GM12878 (cell line): ENCODE measurements around the gene FAM53B. TPM values are rescaled to one million over a fixed set of nuclear protein-coding genes. Genes with fewer than 3 reads are reported as not detected.

Experiments
- ATAC-seq: fragments of 200-7000 bp; cut with Tn5 transposase; 3 replicates; pipeline ENCODE4 v1.9.1; 2020; ENCODE audit warnings: mild to moderate bottlenecking, moderate library complexity
- BruUV-seq: library from RNA; stranded (reverse); fragments of 400-500 nt; replicated peaks from 2 replicates; lab custom pipeline; 2021; lab: Mats Ljungman, UMichigan
- CTCF ChIA-PET: fragments of 300-600 bp; sonication (Branson Sonifier 250); formaldehyde crosslinking; extraction: SDS; loops from one replicate; lab custom pipeline; 2021; ENCODE audit warnings: inconsistent platforms; lab: Yijun Ruan, JAX
- POLR2A ChIA-PET: fragments of 350-600 bp; formaldehyde crosslinking; extraction: SDS; loops from one replicate; lab custom pipeline; 2021; ENCODE audit warnings: inconsistent platforms; lab: Charles Lee
- RAD21 ChIA-PET: fragments of 300-600 bp; sonication (Branson Sonifier 250); formaldehyde crosslinking; loops from one replicate; lab custom pipeline; 2023; ENCODE audit warnings: antibody characterized with exemption; ENCODE audit not compliant: unreplicated experiment; lab: Charles Lee
- SMC1A ChIA-PET: fragments of 300-600 bp; sonication (Branson Sonifier 250); formaldehyde crosslinking; loops from one replicate; lab custom pipeline; 2023; ENCODE audit not compliant: unreplicated experiment, uncharacterized antibody; lab: Charles Lee
- DNase-seq: peaks from one replicate; pipeline ENCODE4 v3.0.0-alpha.2; 2011; ENCODE audit warnings: low read depth, low spot score
- FAIRE-seq: peaks from 3 replicates; lab custom pipeline; 2011; peaks lifted over from hg19 to GRCh38; lab: Jason Lieb, UNC
- H2AFZ ChIP-seq: 2 replicates; pipeline ENCODE4 v1.6.0; 2011; ENCODE audit warnings: low read depth, low read length, control low read depth; ENCODE audit not compliant: control insufficient read depth
- H3K27ac ChIP-seq: 2 replicates; pipeline ENCODE4 v1.5.1; 2011; ENCODE audit warnings: control low read depth; ENCODE audit not compliant: control insufficient read depth, insufficient read depth
- H3K27me3 ChIP-seq, 2 experiments: replicated peaks in 1 of 2; 2 replicates each; pipeline versions ENCODE4 v1.6.0 to v1.6.1; 2011; ENCODE audit warnings: low read length in 1 of 2; ENCODE audit not compliant: control insufficient read depth in 2 of 2, insufficient read depth in 2 of 2
- H3K36me3 ChIP-seq, 2 experiments: 2 replicates each; pipeline ENCODE4 v1.5.1; 2011; ENCODE audit warnings: low read length in 1 of 2; ENCODE audit not compliant: control insufficient read depth in 2 of 2, insufficient read depth in 2 of 2
- H3K4me1 ChIP-seq: 2 replicates; pipeline ENCODE4 v1.6.1; 2011; ENCODE audit warnings: mild to moderate bottlenecking, low read length, moderate library complexity, mixed read lengths; ENCODE audit not compliant: control insufficient read depth, insufficient read depth
- H3K4me2 ChIP-seq: 2 replicates; pipeline ENCODE4 v1.6.0; 2011; ENCODE audit warnings: control low read depth; ENCODE audit not compliant: control insufficient read depth, insufficient read depth
- H3K4me3 ChIP-seq: fragments of 200-600 bp; sonication (generic); 2 replicates; pipeline ENCODE4 v1.5.1; 2016
- H3K79me2 ChIP-seq: 2 replicates; pipeline ENCODE4 v1.6.0; 2011; ENCODE audit warnings: low read length; ENCODE audit not compliant: control insufficient read depth, insufficient read depth
- H3K9ac ChIP-seq: 2 replicates; pipeline ENCODE4 v1.8.0; 2011; ENCODE audit warnings: low read length, control low read depth, mixed read lengths; ENCODE audit not compliant: control insufficient read depth, insufficient read depth
- H3K9me3 ChIP-seq: replicated peaks from 3 replicates; pipeline ENCODE4 v1.5.1; 2011; ENCODE audit warnings: mild to moderate bottlenecking, low read length; ENCODE audit not compliant: control insufficient read depth, insufficient read depth
- H4K20me1 ChIP-seq: 2 replicates; pipeline ENCODE4 v1.6.0; 2011; ENCODE audit not compliant: control insufficient read depth, insufficient read depth
- CBFB ChIP-seq: IDR thresholded peaks from 2 replicates; pipeline ENCODE4 v1.6.1; 2016; ENCODE audit warnings: antibody characterized with exemption, low read depth
- HDAC6 ChIP-seq: fragments of 200-600 bp; sonication (generic); IDR thresholded peaks from one replicate; pipeline ENCODE4 v1.8.0; 2017; ENCODE audit warnings: antibody characterized with exemption; ENCODE audit not compliant: unreplicated experiment
- ZNF622 ChIP-seq: fragments of 450-650 bp; IDR thresholded peaks from 2 replicates; pipeline ENCODE4 v1.6.1; 2017; ENCODE audit warnings: mild to moderate bottlenecking, inconsistent platforms
- WGBS: methylation state at CpG from one replicate; pipeline ENCODE4 v1.1.6; 2016; ENCODE audit warnings: low lambda C conversion rate; ENCODE audit not compliant: insufficient replicate concordance, insufficient coverage; ENCODE audit errors: missing lambda C conversion rate; 5-methylcytosine and 5-hydroxymethylcytosine counted together
- in situ Hi-C: fragments of 300-500 bp; cut with MboI; formaldehyde crosslinking; loops from 9 replicates; pipeline ENCODE4 v1.14.3; 2018; ENCODE audit warnings: mixed read lengths
- intact Hi-C: fragments of 100-400 bp; cut with micrococcal nuclease; formaldehyde crosslinking; loops from one replicate; pipeline ENCODE4 v1.14.2; 2022; ENCODE audit not compliant: unreplicated experiment
- polyA plus RNA-seq, 11 experiments: library from polyadenylated mRNA; depleted of rRNA in 4 of 11; unstranded in 6 of 11; stranded (reverse) in 5 of 11; fragments of >200 nt; fragmentation: Nextera tagmentation in 4 of 11; fragmentation: Illumina TruSeq in 1 of 11; extraction: Ambion mirVana in 4 of 11; extraction: Trizol in 1 of 11; gene quantifications; 1 replicate in 1 of 11; 2 replicates in 10 of 11; pipeline versions ENCODE4 v1.2.1 to v1.2.3, GENCODE V29; 2011 to 2016; ENCODE audit warnings: inconsistent platforms in 2 of 11, missing spikeins in 2 of 11, low read depth in 1 of 11
- total RNA-seq, 4 experiments: library from RNA; depleted of rRNA in 3 of 4; stranded (reverse); fragments of >200 nt in 3 of 4; fragmentation: Illumina TruSeq in 1 of 4; extraction: Trizol in 1 of 4; gene quantifications; 2 replicates each; pipeline versions ENCODE4 v1.2.1 to v1.2.3, GENCODE V29; 2013 to 2021
- TF ChIP-seq, protein P1 (sequence below): fragments of 450-650 bp; IDR thresholded peaks from 2 replicates; pipeline ENCODE4 v1.6.1; 2017; ENCODE audit warnings: mild to moderate bottlenecking
- TF ChIP-seq, protein P2 (sequence below): IDR thresholded peaks from 2 replicates; pipeline ENCODE4 v1.6.1; 2012; ENCODE audit warnings: low read depth, low read length, improper control_type of control experiment

Gene FAM53B
- total and polyA plus RNA-seq, 10 of the 15 experiments (the other 5 are each of a cell fraction or from before 2014, with no cell fraction given), result 0.05 to 26.3 (median 8.1) TPM

DNA sequence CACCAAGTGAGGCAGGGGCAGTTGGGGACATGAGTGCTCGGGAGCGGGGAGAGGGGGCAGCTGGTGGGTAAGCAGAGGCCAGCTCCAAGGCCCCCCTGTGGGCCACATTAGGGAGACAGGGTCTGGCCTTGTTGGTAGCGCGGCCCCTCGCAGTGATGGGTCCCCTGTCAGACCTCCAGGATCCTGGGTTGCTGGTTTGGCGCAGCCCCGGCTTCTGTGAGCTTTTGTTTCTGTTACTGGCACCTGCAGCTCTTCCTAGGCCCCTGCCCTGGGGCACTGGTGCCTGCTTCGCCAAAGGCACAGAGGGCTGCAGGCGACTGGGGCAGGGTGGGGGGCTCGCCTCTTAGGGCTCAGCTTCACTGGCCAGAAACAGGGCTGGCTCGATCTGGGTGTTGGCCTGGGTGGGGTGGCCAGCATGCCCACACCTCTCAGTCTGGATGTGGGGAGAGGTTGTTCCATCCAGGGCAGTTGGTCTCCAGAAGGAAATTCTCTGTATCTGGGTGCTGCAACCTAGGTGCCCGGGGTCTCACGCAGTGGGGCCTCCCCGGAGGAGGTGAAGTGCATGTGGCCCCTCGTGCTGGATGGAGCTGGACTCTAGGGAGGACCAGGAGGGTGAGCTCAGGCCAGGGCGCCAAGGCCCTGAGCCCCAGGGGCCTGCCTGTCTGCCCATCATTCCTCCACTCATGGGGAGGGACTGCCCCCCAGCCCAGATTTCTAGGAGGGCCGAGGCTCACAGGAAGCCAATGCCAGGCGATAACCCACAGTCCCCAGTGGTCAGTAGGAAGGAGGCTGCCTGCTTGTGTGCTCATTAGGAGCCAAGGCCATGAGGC, 143.9 kb downstream of the FAM53B start:
- Histone ChIP-seq H4K20me1 (no peaks in the 10 kb centered on the region), H3K36me3 (no peaks in the 10 kb centered on the region), H3K27me3 (no peaks in the 10 kb centered on the region), H3K9ac (no peak overlapping the region), H3K4me2 (no peak overlapping the region), H2AFZ (no peak overlapping the region), H3K27ac (no peak overlapping the region), H3K9me3 (no peaks in the 10 kb centered on the region), H3K4me1 (peaks cover 7% of the 10 kb centered on the region), H3K4me3 (no peak overlapping the region), H3K79me2 (no peaks in the 10 kb centered on the region)
- WGBS, result 58% methylated on average over 18 of the region's 18 CpGs
- DNase-seq (no peak), ATAC-seq (no peak), FAIRE-seq (no peak)
- intact Hi-C loops, result no loop called here
- CTCF ChIA-PET, result no interaction called here
- no TSS peak for BruUV-seq
- TF ChIP-seq, protein P1, sequence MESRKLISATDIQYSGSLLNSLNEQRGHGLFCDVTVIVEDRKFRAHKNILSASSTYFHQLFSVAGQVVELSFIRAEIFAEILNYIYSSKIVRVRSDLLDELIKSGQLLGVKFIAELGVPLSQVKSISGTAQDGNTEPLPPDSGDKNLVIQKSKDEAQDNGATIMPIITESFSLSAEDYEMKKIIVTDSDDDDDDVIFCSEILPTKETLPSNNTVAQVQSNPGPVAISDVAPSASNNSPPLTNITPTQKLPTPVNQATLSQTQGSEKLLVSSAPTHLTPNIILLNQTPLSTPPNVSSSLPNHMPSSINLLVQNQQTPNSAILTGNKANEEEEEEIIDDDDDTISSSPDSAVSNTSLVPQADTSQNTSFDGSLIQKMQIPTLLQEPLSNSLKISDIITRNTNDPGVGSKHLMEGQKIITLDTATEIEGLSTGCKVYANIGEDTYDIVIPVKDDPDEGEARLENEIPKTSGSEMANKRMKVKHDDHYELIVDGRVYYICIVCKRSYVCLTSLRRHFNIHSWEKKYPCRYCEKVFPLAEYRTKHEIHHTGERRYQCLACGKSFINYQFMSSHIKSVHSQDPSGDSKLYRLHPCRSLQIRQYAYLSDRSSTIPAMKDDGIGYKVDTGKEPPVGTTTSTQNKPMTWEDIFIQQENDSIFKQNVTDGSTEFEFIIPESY, result no peak
- TF ChIP-seq, protein P2, sequence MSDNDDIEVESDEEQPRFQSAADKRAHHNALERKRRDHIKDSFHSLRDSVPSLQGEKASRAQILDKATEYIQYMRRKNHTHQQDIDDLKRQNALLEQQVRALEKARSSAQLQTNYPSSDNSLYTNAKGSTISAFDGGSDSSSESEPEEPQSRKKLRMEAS, result no peak
- SMC1A ChIA-PET, result no interaction called here
- in situ Hi-C loops, result no loop called here
- POLR2A ChIA-PET, result no interaction called here
- RAD21 ChIA-PET, result no interaction called here

GRCh38 chr10:124599588-124600050, 144.6 kb downstream of the FAM53B start:
- no peak for DNase-seq
- no peaks in the 10 kb centered on the region for H3K27me3 ChIP-seq
- POLR2A ChIA-PET, result no interaction called here
- no peak for FAIRE-seq
- H3K4me2 ChIP-seq, result no peak overlapping the region
- H3K27ac ChIP-seq, result no peak overlapping the region
- CTCF ChIA-PET, result no interaction called here
- H3K36me3 ChIP-seq, result no peaks in the 10 kb centered on the region
- ATAC-seq, result no peak
- SMC1A ChIA-PET, result no interaction called here
- no TSS peak for BruUV-seq
- no peaks in the 10 kb centered on the region for H3K79me2 ChIP-seq
- intact Hi-C loops (no loop called here), in situ Hi-C loops (no loop called here)
- no peaks in the 10 kb centered on the region for H3K9me3 ChIP-seq
- RAD21 ChIA-PET, result interaction anchor here (0.7 kb wide), 1 partner anchor 118 kb away, joined by 6 read pairs; no protein-coding TSS in a partner anchor
- H3K9ac ChIP-seq, result no peak overlapping the region
- no peak overlapping the region for H3K4me3 ChIP-seq
- no peak for TF ChIP-seq HDAC6
- TF ChIP-seq CBFB, result no peak
- no peak for TF ChIP-seq ZNF622
- no peak overlapping the region for H2AFZ ChIP-seq
- peaks cover 7% of the 10 kb centered on the region for H3K4me1 ChIP-seq
- no peaks in the 10 kb centered on the region for H4K20me1 ChIP-seq
- WGBS, result 76% methylated on average over 7 of the region's 7 CpGs
